C4-2B (cell line): ENCODE results near the gene TMCO5A.
A peak's percentile ranks its signal among the peaks of the same experiment; 100 is the strongest.

ENCODE experiments used
- H3K27ac ChIP-seq: fragments of 450-650 bp; 2 replicates; pipeline ENCODE4 v1.5.1; 2017
- CTCF ChIP-seq: fragments of 450-650 bp; conservative IDR thresholded peaks from 2 replicates; pipeline ENCODE4 v1.5.1; 2017; ENCODE audit warnings: mild to moderate bottlenecking
- ZFX ChIP-seq: fragments of 450-650 bp; IDR thresholded peaks from 2 replicates; pipeline ENCODE4 v1.6.1; 2017

Gene TMCO5A

GRCh38 chr15:37902126-37902525, 32.3 kb upstream of the TMCO5A start:
- no peak overlapping the region for H3K27ac ChIP-seq
- TF ChIP-seq CTCF (no peak), ZFX (no peak)

GRCh38 chr15:37903919-37904625, 30.4 kb upstream of the TMCO5A start:
- no peak overlapping the region for H3K27ac ChIP-seq
- TF ChIP-seq CTCF = no peak

- TF ChIP-seq ZFX (no peak), CTCF (no peak)
- H3K27ac ChIP-seq = no peak overlapping the region
Measured at GRCh38 chr15:37907136-37907535, 27.3 kb upstream of the TMCO5A start.

GRCh38 chr15:37921527-37922385, 12.7 kb upstream of the TMCO5A start:
- H3K27ac ChIP-seq = peak overlapping the region; percentile 61
- TF ChIP-seq CTCF = no peak
- TF ChIP-seq ZFX = no peak

GRCh38 chr15:37926136-37926535, 8.3 kb upstream of the TMCO5A start:
- H3K27ac ChIP-seq = peak overlapping the region; percentile 61

GRCh38 chr15:37929238-37929637, 5.2 kb upstream of the TMCO5A start:
- no peak for TF ChIP-seq ZFX
- TF ChIP-seq CTCF = no peak
- no peak overlapping the region for H3K27ac ChIP-seq

More at GRCh38 chr15:37926136-37926535, 8.3 kb upstream of the TMCO5A start:
- TF ChIP-seq CTCF (no peak), ZFX (no peak)

GRCh38 chr15:37931321-37931720, 3.1 kb upstream of the TMCO5A start:
- TF ChIP-seq ZFX (no peak), CTCF (no peak)
- H3K27ac ChIP-seq = no peak overlapping the region
